ENCODE results near the gene RNF44. TPM values are rescaled to one million over a fixed set of nuclear protein-coding genes. Genes with fewer than 3 reads are reported as not detected.

The RNF44 gene
- total RNA-seq, 1 experiment from 2014 or later = 172 TPM

DNA sequence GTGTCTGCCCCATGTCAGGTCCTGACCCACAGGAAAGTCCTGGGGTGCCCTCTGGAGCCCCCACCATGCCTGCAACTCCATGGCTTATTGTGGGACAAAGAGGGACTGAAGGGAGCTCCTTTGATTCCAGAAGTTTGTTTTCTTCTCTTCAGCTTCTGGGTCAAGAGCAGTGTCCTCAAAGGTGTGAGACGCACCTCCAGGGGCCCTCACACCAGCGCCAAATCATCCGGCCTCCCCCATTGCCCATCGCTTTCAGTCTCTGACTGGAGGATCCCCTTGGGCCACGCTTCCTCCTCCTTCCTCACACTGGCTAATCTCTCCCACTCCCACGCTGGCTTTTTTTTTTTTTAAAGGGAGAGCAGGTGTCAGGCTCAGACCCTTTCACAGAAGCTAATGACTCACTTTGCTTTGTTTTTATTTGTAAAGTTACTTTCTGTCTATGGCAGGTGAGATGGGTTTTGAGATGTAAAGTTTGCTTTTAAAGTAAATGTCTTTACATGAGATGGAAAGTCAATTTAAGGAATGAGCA is 28.6 kb upstream of the RNF44 start:
- Histone ChIP-seq H3K56ac (ENCODE audit: insufficient read length, low read depth, low read length) (no peak overlapping the region), H3T11ph (ENCODE audit: low read length) (no peak overlapping the region), H3K9me3 (ENCODE audit: control insufficient read depth, low read depth, low read length) (no peaks in the 10 kb centered on the region), H4K8ac (replicated peaks; ENCODE audit: insufficient read length, low read depth, low read length) (no peak overlapping the region), H3K9ac (ENCODE audit: extremely low read depth, insufficient read length, low read length) (no peak overlapping the region), H4K20me1 (ENCODE audit: control insufficient read depth, insufficient read depth, insufficient read length) (no peaks in the 10 kb centered on the region), H3K23me2 (ENCODE audit: insufficient read length, low read depth, low read length, poor library complexity, severe bottlenecking) (no peaks in the 10 kb centered on the region), H3K4me2 (ENCODE audit: insufficient read depth, insufficient read length, low read length) (no peak overlapping the region), H4K5ac (ENCODE audit: insufficient read length, low read depth, low read length) (no peak overlapping the region), H2AK5ac (ENCODE audit: insufficient read length, low read length) (no peak overlapping the region), H3K4me1 (ENCODE audit: insufficient read depth, low read length) (no peaks in the 10 kb centered on the region), H3K79me2 (ENCODE audit: insufficient read depth, low read length) (no peaks in the 10 kb centered on the region), H2BK5ac (ENCODE audit: insufficient read length, low read length) (no peak overlapping the region), H2BK15ac (ENCODE audit: low read depth, low read length) (no peak overlapping the region), H3K14ac (ENCODE audit: insufficient read depth, low read length) (no peak overlapping the region), H2BK20ac (ENCODE audit: low read depth, low read length, poor library complexity, severe bottlenecking) (no peak overlapping the region), H3K23ac (ENCODE audit: insufficient read length, low read depth, low read length) (no peak overlapping the region), H2AFZ (ENCODE audit: low read length) (no peak overlapping the region), H4K91ac (ENCODE audit: insufficient read length, low read depth, low read length) (no peak overlapping the region), H3K18ac (ENCODE audit: insufficient read length, low read depth, low read length) (no peak overlapping the region), H2BK12ac (ENCODE audit: insufficient read length, low read depth, low read length) (no peak overlapping the region), H2BK120ac (ENCODE audit: low read depth, low read length, poor library complexity, severe bottlenecking) (no peak overlapping the region), H3K27me3 (ENCODE audit: insufficient read depth, low read length) (no peaks in the 10 kb centered on the region), H3K27ac (ENCODE audit: insufficient read length, low read depth, low read length) (no peak overlapping the region), H3K4ac (ENCODE audit: low read depth, low read length) (no peak overlapping the region), H3K79me1 (ENCODE audit: insufficient read depth, low read depth, low read length, poor library complexity, severe bottlenecking) (no peaks in the 10 kb centered on the region)
- peaks cover 9% of the 10 kb centered on the region for H3K27me3 Mint-ChIP-seq (ENCODE audit: low read depth)
- peaks cover 13 to 17% of the 10 kb centered on the region in 2 experiments for H3K4me1 Mint-ChIP-seq
- no peak overlapping the region for H3K4me3 Mint-ChIP-seq
- no CpG with 5 or more reads among the region's 6 CpGs for WGBS (ENCODE audit: extremely low coverage, insufficient read length, low lambda C conversion rate)
- TF ChIP-seq CTCF (conservative IDR thresholded peaks at IDR 0.05) = no peak
- H3K36me3 Mint-ChIP-seq (ENCODE audit: insufficient read depth in 1 of 3, low read depth in 3 of 3) = peaks cover 0 to 3% (median 0%) of the 10 kb centered on the region in 3 experiments; a peak in 1 of 7 replicates
- no peak overlapping the region; a peak in 2 of 7 replicates for H3K27ac Mint-ChIP-seq
- no peak for DNase-seq
- H3K9me3 Mint-ChIP-seq = peaks cover 2 to 3% of the 10 kb centered on the region in 2 experiments; a peak in 2 of 5 replicates

Measured in H9 (cell line).